Measurements from ENCODE around the gene NMT2. TPM values are rescaled to one million over a fixed set of nuclear protein-coding genes. Genes with fewer than 3 reads are reported as not detected.

Gene NMT2
- total and polyA plus RNA-seq, 3 donors from 2014 or later = 35.8 to 68.3 (median 56.6) TPM

GRCh38 chr10:15060638-15061037 lies 107.9 kb downstream of the NMT2 start:
- 86 to 93% methylated on average over 2 of the region's 2 CpGs for WGBS, 2 donors

DNA sequence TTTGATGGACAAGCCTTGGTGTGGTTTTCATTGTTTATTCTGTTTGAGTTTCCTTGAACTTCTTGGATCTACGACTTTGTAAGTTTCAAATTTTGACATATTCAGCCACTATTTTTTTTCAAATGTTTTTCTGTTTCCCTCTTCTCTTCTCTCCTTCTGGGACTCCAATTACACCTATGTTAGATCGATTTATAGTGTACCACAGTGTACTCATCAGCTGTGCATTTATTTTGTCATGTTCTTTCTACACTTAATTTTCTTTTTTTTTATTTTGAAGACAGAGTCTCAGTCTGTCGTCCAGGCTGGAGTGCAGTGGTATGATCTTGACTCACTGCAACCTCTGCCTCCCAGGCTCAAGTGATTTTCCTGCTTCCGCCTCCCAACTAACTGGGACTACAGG lies 108.6 kb downstream of the NMT2 start:
- no peak for DNase-seq
- no peak for TF ChIP-seq POLR2A (IDR thresholded peaks at IDR 0.05)
- TF ChIP-seq, protein P1, sequence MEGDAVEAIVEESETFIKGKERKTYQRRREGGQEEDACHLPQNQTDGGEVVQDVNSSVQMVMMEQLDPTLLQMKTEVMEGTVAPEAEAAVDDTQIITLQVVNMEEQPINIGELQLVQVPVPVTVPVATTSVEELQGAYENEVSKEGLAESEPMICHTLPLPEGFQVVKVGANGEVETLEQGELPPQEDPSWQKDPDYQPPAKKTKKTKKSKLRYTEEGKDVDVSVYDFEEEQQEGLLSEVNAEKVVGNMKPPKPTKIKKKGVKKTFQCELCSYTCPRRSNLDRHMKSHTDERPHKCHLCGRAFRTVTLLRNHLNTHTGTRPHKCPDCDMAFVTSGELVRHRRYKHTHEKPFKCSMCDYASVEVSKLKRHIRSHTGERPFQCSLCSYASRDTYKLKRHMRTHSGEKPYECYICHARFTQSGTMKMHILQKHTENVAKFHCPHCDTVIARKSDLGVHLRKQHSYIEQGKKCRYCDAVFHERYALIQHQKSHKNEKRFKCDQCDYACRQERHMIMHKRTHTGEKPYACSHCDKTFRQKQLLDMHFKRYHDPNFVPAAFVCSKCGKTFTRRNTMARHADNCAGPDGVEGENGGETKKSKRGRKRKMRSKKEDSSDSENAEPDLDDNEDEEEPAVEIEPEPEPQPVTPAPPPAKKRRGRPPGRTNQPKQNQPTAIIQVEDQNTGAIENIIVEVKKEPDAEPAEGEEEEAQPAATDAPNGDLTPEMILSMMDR (IDR thresholded peaks at IDR 0.05) = no peak
- H3K27me3 ChIP-seq = no peaks in the 10 kb centered on the region
- intact Hi-C loops (cut with DNase I; ENCODE audit: low total_unique reads) = no loop called here
- 78 to 83% methylated on average over 4 of the region's 4 CpGs for WGBS, 2 donors
- H3K27ac ChIP-seq = no peak overlapping the region
- H3K4me1 ChIP-seq = no peaks in the 10 kb centered on the region
- H3K36me3 ChIP-seq (ENCODE audit: low read depth, missing control alignments) = no peaks in the 10 kb centered on the region
- no peak overlapping the region for H3K4me3 ChIP-seq
- H3K9me3 ChIP-seq = no peaks in the 10 kb centered on the region

More at GRCh38 chr10:15060638-15061037, 107.9 kb downstream of the NMT2 start:
- Histone ChIP-seq H3K36me3 (ENCODE audit: low read depth, missing control alignments) (no peaks in the 10 kb centered on the region), H3K4me3 (no peak overlapping the region), H3K9me3 (no peaks in the 10 kb centered on the region), H3K4me1 (no peaks in the 10 kb centered on the region), H3K27ac (no peak overlapping the region), H3K27me3 (no peaks in the 10 kb centered on the region)
- TF ChIP-seq POLR2A (IDR thresholded peaks at IDR 0.05) = no peak
- TF ChIP-seq, protein P1 (IDR thresholded peaks at IDR 0.05) = no peak
- intact Hi-C loops (cut with DNase I; ENCODE audit: low total_unique reads) = no loop called here
- no peak for DNase-seq

DNA sequence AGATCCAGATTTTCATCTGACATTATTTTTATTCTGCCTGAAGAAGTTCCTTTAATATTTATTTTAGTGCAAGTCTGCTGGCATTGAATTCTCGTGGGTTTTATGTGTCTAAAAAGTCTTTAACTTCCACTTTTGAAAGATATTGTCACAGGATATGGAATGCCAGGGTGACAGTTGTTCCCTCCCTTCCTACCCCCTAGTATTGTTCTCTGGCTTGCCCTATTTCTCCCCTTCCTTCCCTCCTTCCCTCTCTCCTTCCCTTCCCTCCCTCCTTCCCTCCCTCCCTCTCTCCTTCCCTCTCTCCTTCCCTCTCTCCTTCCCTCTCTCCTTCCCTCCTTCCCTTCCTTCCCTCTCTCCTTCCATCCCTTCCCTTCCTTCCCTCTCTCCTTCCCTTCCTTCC lies 109.8 kb downstream of the NMT2 start:
- intact Hi-C loops (cut with DNase I; ENCODE audit: low total_unique reads) = no loop called here
- Histone ChIP-seq H3K4me1 (no peaks in the 10 kb centered on the region), H3K36me3 (ENCODE audit: low read depth, missing control alignments) (no peaks in the 10 kb centered on the region), H3K9me3 (no peaks in the 10 kb centered on the region), H3K27ac (no peak overlapping the region), H3K4me3 (no peak overlapping the region), H3K27me3 (no peaks in the 10 kb centered on the region)
- TF ChIP-seq, protein P1 (IDR thresholded peaks at IDR 0.05) = no peak
- TF ChIP-seq POLR2A (IDR thresholded peaks at IDR 0.05) = no peak
- DNase-seq = no peak
- 58 to 90% methylated on average over 1 of the region's 1 CpG for WGBS, 2 donors

Small RNA genes lying within 50 kb of the gene (small RNA-seq; reads per million reads assigned to genes)
- gene AL590365.1 = 0 reads per million in 2 donors

Other genes starting within 250 kb of the NMT2 start
- gene DCLRE1C, start 214.6 kb downstream of the NMT2 start, total RNA-seq = 1 to 10 TPM; 4.6 to 5.1 TPM
- 2.2 TPM for gene DCLRE1C, start 214.6 kb downstream of the NMT2 start, polyA plus RNA-seq (ENCODE audit: insufficient read depth, low read depth, low replicate concordance)
- gene MEIG1, start 209.3 kb downstream of the NMT2 start, total RNA-seq = 1 to 10 TPM; 3.6 to 7.8 TPM
- gene MEIG1, start 209.3 kb downstream of the NMT2 start, polyA plus RNA-seq (ENCODE audit: insufficient read depth, low read depth, low replicate concordance) = 33.1 TPM
- gene OLAH, start 124.8 kb downstream of the NMT2 start, total RNA-seq = 10 to 100 TPM in 1 of 2 donors, 1 to 10 TPM in 1; 6.1 to 11.1 TPM
- gene OLAH, start 124.8 kb downstream of the NMT2 start, polyA plus RNA-seq (ENCODE audit: insufficient read depth, low read depth, low replicate concordance) = 50.6 TPM
- 1 to 10 TPM; 6.6 to 7.7 TPM for gene ACBD7, start 79.9 kb downstream of the NMT2 start, total RNA-seq
- 5.6 TPM for gene ACBD7, start 79.9 kb downstream of the NMT2 start, polyA plus RNA-seq (ENCODE audit: insufficient read depth, low read depth, low replicate concordance)
- gene RPP38, start 71.3 kb downstream of the NMT2 start, total RNA-seq = 10 to 100 TPM; 30.3 to 41.4 TPM
- gene RPP38, start 71.3 kb downstream of the NMT2 start, polyA plus RNA-seq (ENCODE audit: insufficient read depth, low read depth, low replicate concordance) = 73.4 TPM
- gene FAM171A1, start 202.6 kb upstream of the NMT2 start, total RNA-seq = 10 to 100 TPM; 10.8 to 11.1 TPM
- 9.2 TPM for gene FAM171A1, start 202.6 kb upstream of the NMT2 start, polyA plus RNA-seq (ENCODE audit: insufficient read depth, low read depth, low replicate concordance)

Measured in testis (tissue), 3 donors.